ENCODE data around the gene HCRTR1.

Gene HCRTR1

GRCh38 chr1:31621847-31622730, 4.6 kb downstream of the HCRTR1 start:
- Histone ChIP-seq H3K27ac (ENCODE audit: low read length) (no peak overlapping the region), H3K4me3 (ENCODE audit: low read length in 2 of 2) (no peak overlapping the region), H3K9me3 (ENCODE audit: control insufficient read depth in 2 of 2, low read length in 2 of 2) (no peaks in the 10 kb centered on the region)

GRCh38 chr1:31623365-31623764, 5.9 kb downstream of the HCRTR1 start:
- no peaks in the 10 kb centered on the region for H3K9me3 ChIP-seq (ENCODE audit: control insufficient read depth in 2 of 2, low read length in 2 of 2)
- peaks cover 21% of the 10 kb centered on the region for H3K4me1 ChIP-seq (ENCODE audit: control insufficient read depth, insufficient read depth, low read length)
- H3K27me3 ChIP-seq (ENCODE audit: control insufficient read depth in 1 of 2, insufficient read depth in 2 of 2, low read length in 2 of 2) = peaks cover 4 to 5% of the 10 kb centered on the region in 2 donors
- H3K9ac ChIP-seq (ENCODE audit: low read length in 2 of 2) = no peak overlapping the region
- H3K4me3 ChIP-seq (ENCODE audit: low read length in 2 of 2) = no peak overlapping the region
- peaks cover 3 to 5% of the 10 kb centered on the region in 2 donors for H3K36me3 ChIP-seq (ENCODE audit: control insufficient read depth in 2 of 2, insufficient read depth in 2 of 2, low read length in 2 of 2)
- no peak overlapping the region for H3K27ac ChIP-seq (ENCODE audit: low read length)

More at GRCh38 chr1:31621847-31622730, 4.6 kb downstream of the HCRTR1 start:
- Histone ChIP-seq H3K4me1 (ENCODE audit: control insufficient read depth, insufficient read depth, low read length) (peaks cover 17% of the 10 kb centered on the region), H3K27me3 (ENCODE audit: control insufficient read depth in 1 of 2, insufficient read depth in 2 of 2, low read length in 2 of 2) (peaks cover 8 to 15% of the 10 kb centered on the region in 2 donors), H3K36me3 (ENCODE audit: control insufficient read depth in 2 of 2, insufficient read depth in 2 of 2, low read length in 2 of 2) (no peaks in the 10 kb centered on the region), H3K9ac (ENCODE audit: low read length in 2 of 2) (no peak overlapping the region)

- no peak overlapping the region for H3K27ac ChIP-seq (ENCODE audit: low read length)
- no peak overlapping the region for H3K9ac ChIP-seq (ENCODE audit: low read length in 2 of 2)
- no peaks in the 10 kb centered on the region for H3K9me3 ChIP-seq (ENCODE audit: control insufficient read depth in 2 of 2, low read length in 2 of 2)
- H3K4me3 ChIP-seq (ENCODE audit: low read length in 2 of 2) = no peak overlapping the region
- peaks cover 29% of the 10 kb centered on the region for H3K4me1 ChIP-seq (ENCODE audit: control insufficient read depth, insufficient read depth, low read length)
- no peaks in the 10 kb centered on the region for H3K27me3 ChIP-seq (ENCODE audit: control insufficient read depth in 1 of 2, insufficient read depth in 2 of 2, low read length in 2 of 2)
- peaks cover 8 to 14% of the 10 kb centered on the region in 2 donors for H3K36me3 ChIP-seq (ENCODE audit: control insufficient read depth in 2 of 2, insufficient read depth in 2 of 2, low read length in 2 of 2)
Observed at GRCh38 chr1:31624309-31624708, 6.8 kb downstream of the HCRTR1 start.

- H3K4me1 ChIP-seq (ENCODE audit: control insufficient read depth, insufficient read depth, low read length) = peaks cover 29% of the 10 kb centered on the region
- H3K9me3 ChIP-seq (ENCODE audit: control insufficient read depth in 2 of 2, low read length in 2 of 2) = no peaks in the 10 kb centered on the region
- H3K9ac ChIP-seq (ENCODE audit: low read length in 2 of 2) = no peak overlapping the region
- peaks cover 13 to 20% of the 10 kb centered on the region in 2 donors for H3K36me3 ChIP-seq (ENCODE audit: control insufficient read depth in 2 of 2, insufficient read depth in 2 of 2, low read length in 2 of 2)
- no peak overlapping the region for H3K4me3 ChIP-seq (ENCODE audit: low read length in 2 of 2)
- H3K27ac ChIP-seq (ENCODE audit: low read length) = no peak overlapping the region
- H3K27me3 ChIP-seq (ENCODE audit: control insufficient read depth in 1 of 2, insufficient read depth in 2 of 2, low read length in 2 of 2) = no peaks in the 10 kb centered on the region
Observed at GRCh38 chr1:31624731-31625514, 7.4 kb downstream of the HCRTR1 start.

GRCh38 chr1:31625561-31626222, 8.2 kb downstream of the HCRTR1 start:
- Histone ChIP-seq H3K4me1 (ENCODE audit: control insufficient read depth, insufficient read depth, low read length) (peaks cover 29% of the 10 kb centered on the region), H3K27me3 (ENCODE audit: control insufficient read depth in 1 of 2, insufficient read depth in 2 of 2, low read length in 2 of 2) (no peaks in the 10 kb centered on the region), H3K36me3 (ENCODE audit: control insufficient read depth in 2 of 2, insufficient read depth in 2 of 2, low read length in 2 of 2) (peaks cover 21 to 28% of the 10 kb centered on the region in 2 donors), H3K9me3 (ENCODE audit: control insufficient read depth in 2 of 2, low read length in 2 of 2) (no peaks in the 10 kb centered on the region), H3K27ac (ENCODE audit: low read length) (no peak overlapping the region), H3K9ac (ENCODE audit: low read length in 2 of 2) (no peak overlapping the region), H3K4me3 (ENCODE audit: low read length in 2 of 2) (no peak overlapping the region)

GRCh38 chr1:31626223-31627207, 9.0 kb downstream of the HCRTR1 start:
- peaks cover 27% of the 10 kb centered on the region for H3K4me1 ChIP-seq (ENCODE audit: control insufficient read depth, insufficient read depth, low read length)
- H3K36me3 ChIP-seq (ENCODE audit: control insufficient read depth in 2 of 2, insufficient read depth in 2 of 2, low read length in 2 of 2) = peaks cover 28 to 36% of the 10 kb centered on the region in 2 donors
- H3K4me3 ChIP-seq (ENCODE audit: low read length in 2 of 2) = no peak overlapping the region
- H3K9ac ChIP-seq (ENCODE audit: low read length in 2 of 2) = no peak overlapping the region
- H3K27ac ChIP-seq (ENCODE audit: low read length) = peak overlapping the region; percentile 75
- H3K27me3 ChIP-seq (ENCODE audit: control insufficient read depth in 1 of 2, insufficient read depth in 2 of 2, low read length in 2 of 2) = no peaks in the 10 kb centered on the region
- H3K9me3 ChIP-seq (ENCODE audit: control insufficient read depth in 2 of 2, low read length in 2 of 2) = no peaks in the 10 kb centered on the region

GRCh38 chr1:31627301-31627929, 9.9 kb downstream of the HCRTR1 start:
- peak overlapping the region in 1 of 2 donors; percentile 21 for H3K9ac ChIP-seq (ENCODE audit: low read length in 2 of 2)
- H3K27ac ChIP-seq (ENCODE audit: low read length) = peak overlapping the region; percentile 75
- peaks cover 27% of the 10 kb centered on the region for H3K4me1 ChIP-seq (ENCODE audit: control insufficient read depth, insufficient read depth, low read length)
- no peaks in the 10 kb centered on the region for H3K27me3 ChIP-seq (ENCODE audit: control insufficient read depth in 1 of 2, insufficient read depth in 2 of 2, low read length in 2 of 2)
- H3K9me3 ChIP-seq (ENCODE audit: control insufficient read depth in 2 of 2, low read length in 2 of 2) = no peaks in the 10 kb centered on the region
- no peak overlapping the region for H3K4me3 ChIP-seq (ENCODE audit: low read length in 2 of 2)
- peaks cover 36 to 45% of the 10 kb centered on the region in 2 donors for H3K36me3 ChIP-seq (ENCODE audit: control insufficient read depth in 2 of 2, insufficient read depth in 2 of 2, low read length in 2 of 2)

GRCh38 chr1:31627930-31628559, 10.6 kb downstream of the HCRTR1 start:
- Histone ChIP-seq H3K36me3 (ENCODE audit: control insufficient read depth in 2 of 2, insufficient read depth in 2 of 2, low read length in 2 of 2) (peaks cover 43 to 52% of the 10 kb centered on the region in 2 donors), H3K27ac (ENCODE audit: low read length) (peak overlapping the region; percentile 75), H3K9ac (ENCODE audit: low read length in 2 of 2) (peak overlapping the region in 1 of 2 donors; percentile 21), H3K4me3 (ENCODE audit: low read length in 2 of 2) (no peak overlapping the region), H3K27me3 (ENCODE audit: control insufficient read depth in 1 of 2, insufficient read depth in 2 of 2, low read length in 2 of 2) (no peaks in the 10 kb centered on the region), H3K4me1 (ENCODE audit: control insufficient read depth, insufficient read depth, low read length) (peaks cover 27% of the 10 kb centered on the region), H3K9me3 (ENCODE audit: control insufficient read depth in 2 of 2, low read length in 2 of 2) (no peaks in the 10 kb centered on the region)

- Histone ChIP-seq H3K9ac (ENCODE audit: low read length in 2 of 2) (no peak overlapping the region), H3K4me1 (ENCODE audit: control insufficient read depth, insufficient read depth, low read length) (peaks cover 27% of the 10 kb centered on the region), H3K27ac (ENCODE audit: low read length) (peak overlapping the region; percentile 75), H3K27me3 (ENCODE audit: control insufficient read depth in 1 of 2, insufficient read depth in 2 of 2, low read length in 2 of 2) (no peaks in the 10 kb centered on the region), H3K36me3 (ENCODE audit: control insufficient read depth in 2 of 2, insufficient read depth in 2 of 2, low read length in 2 of 2) (peaks cover 44 to 58% of the 10 kb centered on the region in 2 donors), H3K4me3 (ENCODE audit: low read length in 2 of 2) (no peak overlapping the region), H3K9me3 (ENCODE audit: control insufficient read depth in 2 of 2, low read length in 2 of 2) (no peaks in the 10 kb centered on the region)
Observed at GRCh38 chr1:31628931-31629556, 11.6 kb downstream of the HCRTR1 start.

Data from stomach smooth muscle (tissue), 2 donors.